K562 (cell line): ENCODE measurements around the gene ANO10. TPM values are rescaled to one million over a fixed set of nuclear protein-coding genes. Genes with fewer than 3 reads are reported as not detected.

Source experiments
- ATAC-seq: fragments of 200-7000 bp; cut with Tn5 transposase; 3 replicates; pipeline ENCODE4 v1.9.1; 2020; ENCODE audit warnings: moderate library complexity
- BruUV-seq: library from RNA; stranded (reverse); fragments of 400-500 nt; replicated peaks from 2 replicates; lab custom pipeline; 2021; lab: Mats Ljungman, UMichigan
- CTCF ChIA-PET: fragments of 300-600 bp; formaldehyde crosslinking; extraction: SDS; loops from one replicate; lab custom pipeline; 2021; ENCODE audit warnings: low intra/inter-chr PET ratio; lab: Yijun Ruan, JAX
- POLR2A ChIA-PET: fragments of 300-600, 350-650 bp; sonication (Branson Sonifier 250); formaldehyde crosslinking; extraction: SDS; loops from one replicate; lab custom pipeline; 2021; ENCODE audit warnings: antibody characterized with exemption, inconsistent platforms; lab: Yijun Ruan, JAX
- DNase-seq, 4 experiments: peaks; one replicate each; pipeline versions ENCODE4 v3.0.0 to v3.0.0-alpha.2; 2011 to 2018; ENCODE audit warnings: low spot score in 3 of 4, mixed read lengths in 3 of 4; ENCODE audit errors: extremely low read depth in 1 of 4
- FAIRE-seq: peaks from 2 replicates; lab custom pipeline; 2011; peaks lifted over from hg19 to GRCh38; lab: Jason Lieb, UNC
- H2AFZ ChIP-seq: 2 replicates; pipeline ENCODE4 v1.6.0; 2011; ENCODE audit warnings: low read depth, low read length, control low read depth, inconsistent platforms
- H3K27ac ChIP-seq: fragments of 200-600 bp; 3 replicates; pipeline ENCODE4 v1.8.0; 2011; ENCODE audit warnings: low read depth, mild to moderate bottlenecking, control low read depth, inconsistent platforms, low read length, moderate library complexity, mixed read lengths; ENCODE audit errors: extremely low read depth
- H3K27me3 ChIP-seq, 2 experiments: fragments of 300-600 bp in 1 of 2; 2 replicates in 1 of 2; 3 replicates in 1 of 2; pipeline versions ENCODE4 v1.6.0 to v1.8.0; 2011; ENCODE audit warnings: inconsistent platforms in 2 of 2, low read length in 2 of 2, mild to moderate bottlenecking in 1 of 2, mixed read lengths in 1 of 2, moderate library complexity in 1 of 2; ENCODE audit not compliant: control insufficient read depth in 2 of 2, insufficient read depth in 2 of 2
- H3K36me3 ChIP-seq: fragments of 300-600 bp; 3 replicates; pipeline ENCODE4 v1.8.0; 2011; ENCODE audit warnings: mild to moderate bottlenecking, low read length, inconsistent platforms; ENCODE audit not compliant: control insufficient read depth, insufficient read depth
- H3K4me1 ChIP-seq, 2 experiments: fragments of 200-600 bp in 1 of 2; replicated peaks in 1 of 2; 2 replicates in 1 of 2; 3 replicates in 1 of 2; pipeline versions ENCODE4 v1.5.1 to v1.8.0; 2011; ENCODE audit warnings: inconsistent platforms in 2 of 2, low read length in 2 of 2, mild to moderate bottlenecking in 1 of 2, mixed read lengths in 1 of 2, moderate library complexity in 1 of 2; ENCODE audit not compliant: control insufficient read depth in 2 of 2, insufficient read depth in 2 of 2
- H3K4me2 ChIP-seq: 2 replicates; pipeline ENCODE4 v1.6.1; 2011; ENCODE audit warnings: low read length, control low read depth, inconsistent platforms, mixed read lengths; ENCODE audit not compliant: insufficient read depth
- H3K4me3 ChIP-seq: fragments of 200-600 bp; sonication (generic), shearing (Covaris generic); 2 replicates; pipeline ENCODE4 v1.5.1; 2016; ENCODE audit warnings: control low read depth, inconsistent platforms
- H3K79me2 ChIP-seq: fragments of 200-600 bp; 3 replicates; pipeline ENCODE4 v1.8.0; 2011; ENCODE audit warnings: low read length, inconsistent platforms; ENCODE audit not compliant: control insufficient read depth, insufficient read depth
- H3K9ac ChIP-seq, 2 experiments: 2 replicates each; pipeline versions ENCODE4 v1.6.0 to v1.6.1; 2011; ENCODE audit warnings: low read depth in 2 of 2, low read length in 2 of 2, control low read depth in 1 of 2, inconsistent platforms in 1 of 2, mild to moderate bottlenecking in 1 of 2, mixed read lengths in 1 of 2; ENCODE audit not compliant: insufficient read depth in 1 of 2
- H3K9me1 ChIP-seq: one replicate; pipeline ENCODE4 v1.6.0; 2011; ENCODE audit warnings: inconsistent platforms, mild to moderate bottlenecking, low read length, moderate library complexity; ENCODE audit not compliant: control insufficient read depth, insufficient read depth
- H3K9me3 ChIP-seq: replicated peaks from 2 replicates; pipeline ENCODE4 v1.5.1; 2011; ENCODE audit warnings: low read depth, low read length, inconsistent platforms; ENCODE audit not compliant: control insufficient read depth, insufficient read depth
- H4K20me1 ChIP-seq: replicated peaks from 2 replicates; pipeline ENCODE4 v1.6.1; 2011; ENCODE audit warnings: low read length, inconsistent platforms, mixed read lengths; ENCODE audit not compliant: control insufficient read depth, insufficient read depth
- CBX2 ChIP-seq: fragments of 200-600 bp; sonication (generic); IDR thresholded peaks from one replicate; pipeline ENCODE4 v1.6.1; 2012; ENCODE audit warnings: mild to moderate bottlenecking, low read length, inconsistent platforms; ENCODE audit not compliant: insufficient read depth, poor library complexity, severe bottlenecking
- CREB1 ChIP-seq, 2 experiments: sonication (generic) in 1 of 2; formaldehyde crosslinking in 1 of 2; IDR thresholded peaks; 2 replicates each; pipeline versions ENCODE4 v1.6.1 to v1.8.0; 2012 to 2022; ENCODE audit warnings: inconsistent platforms in 1 of 2, mild to moderate bottlenecking in 1 of 2, missing genetic modification reagents in 1 of 2, moderate library complexity in 1 of 2
- CREM ChIP-seq: IDR thresholded peaks from 2 replicates; pipeline ENCODE4 v1.6.1; 2014; ENCODE audit warnings: antibody characterized with exemption, low read depth
- GATAD2A ChIP-seq: fragments of 450-650 bp; IDR thresholded peaks from 2 replicates; pipeline ENCODE4 v1.6.1; 2017
- ILK ChIP-seq: fragments of 450-650 bp; IDR thresholded peaks from 2 replicates; pipeline ENCODE4 v1.6.1; 2016; ENCODE audit warnings: missing genetic modification characterization, low read depth, mild to moderate bottlenecking, missing compliant biosample characterization, moderate library complexity, borderline replicate concordance
- PHB2 ChIP-seq: fragments of 450-650 bp; IDR thresholded peaks from 2 replicates; pipeline ENCODE4 v1.6.1; 2017; ENCODE audit warnings: low read depth
- WGBS: fragments of 100-300 bp; shearing (Covaris generic); methylation state at CpG from one replicate; pipeline ENCODE4 v1.1.6; 2016; ENCODE audit warnings: low coverage, mixed read lengths; ENCODE audit not compliant: insufficient coverage; ENCODE audit errors: missing lambda C conversion rate; 5-methylcytosine and 5-hydroxymethylcytosine counted together
- in situ Hi-C: fragments of 300-500 bp; cut with MboI; formaldehyde crosslinking; loops from 4 replicates; pipeline ENCODE4 v1.15.0; 2018; ENCODE audit warnings: inconsistent platforms, mixed read lengths
- intact Hi-C: fragments of 100-400 bp; cut with micrococcal nuclease; formaldehyde crosslinking; loops from 2 replicates; pipeline ENCODE4 v1.14.2; 2022
- polyA plus RNA-seq, 8 experiments: library from polyadenylated mRNA; depleted of rRNA in 4 of 8; stranded (reverse) in 5 of 8; unstranded in 3 of 8; fragments of >200 nt; fragmentation: Nextera tagmentation in 2 of 8; fragmentation: Illumina TruSeq in 1 of 8; extraction: Ambion mirVana in 2 of 8; extraction: Trizol in 1 of 8; gene quantifications; 2 replicates each; pipeline versions ENCODE4 v1.2.1 to v1.2.3, GENCODE V29; 2011 to 2014; ENCODE audit warnings: inconsistent platforms in 1 of 8, missing spikeins in 1 of 8
- total RNA-seq, 7 experiments: library from RNA; depleted of rRNA in 6 of 7; stranded (reverse); fragments of >200 nt in 6 of 7; fragmentation: Illumina TruSeq in 2 of 7; extraction: Trizol in 2 of 7; gene quantifications; 2 replicates each; pipeline versions ENCODE4 v1.2.1 to v1.2.3, GENCODE V29; 2011 to 2021; ENCODE audit warnings: low replicate concordance in 1 of 7
- TF ChIP-seq, protein P1 (sequence below): fragments of 250-450 bp; sonication (Bioruptor Pico); IDR thresholded peaks from 2 replicates; pipeline ENCODE4 v1.8.0; 2021; ENCODE audit warnings: mild to moderate bottlenecking, moderate library complexity
- TF ChIP-seq, protein P2 (sequence below), 2 experiments: fragments of 450-650 bp in 1 of 2; IDR thresholded peaks; 2 replicates each; pipeline ENCODE4 v1.6.1; 2011 to 2017; ENCODE audit warnings: low read depth in 2 of 2, antibody characterized with exemption in 1 of 2, borderline replicate concordance in 1 of 2, low read length in 1 of 2, mild to moderate bottlenecking in 1 of 2, mixed read lengths in 1 of 2; ENCODE audit not compliant: control insufficient read depth in 1 of 2
- TF ChIP-seq, protein P3 (sequence below): IDR thresholded peaks from 2 replicates; pipeline ENCODE4 v1.6.1; 2016; ENCODE audit warnings: missing genetic modification characterization, missing compliant biosample characterization

The ANO10 gene
- total and polyA plus RNA-seq, 9 of the 15 experiments (the other 6 are each of a cell fraction or from before 2014, with no cell fraction given): 6.4 to 46.0 (median 32.3) TPM

DNA sequence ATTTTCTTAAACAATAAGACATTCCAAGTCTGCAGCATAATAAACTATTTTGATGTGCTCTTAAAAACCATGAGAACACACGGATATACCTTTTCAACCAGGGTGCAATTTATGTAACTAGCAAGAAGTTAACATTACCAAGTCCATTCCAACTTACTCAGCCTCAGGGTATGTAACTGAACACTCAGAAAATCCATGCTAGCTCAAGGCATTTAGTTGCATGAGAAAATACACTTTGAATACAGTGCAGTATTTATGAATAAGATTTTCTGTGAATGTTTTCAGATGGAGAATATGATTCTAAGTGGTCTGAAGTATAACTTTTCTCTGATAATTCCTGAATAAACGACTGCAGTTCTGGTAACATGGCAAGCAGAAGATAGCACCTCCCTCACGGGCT, 211.2 kb downstream of the ANO10 start:
- Histone ChIP-seq H3K9ac (no peak overlapping the region), H3K4me3 (no peak overlapping the region), H3K27me3 (no peaks in the 10 kb centered on the region), H3K4me1 (peaks cover 0 to 10% of the 10 kb centered on the region in 2 experiments; a peak in 3 of 5 replicates), H3K79me2 (no peaks in the 10 kb centered on the region), H3K27ac (no peak overlapping the region), H2AFZ (no peak overlapping the region), H4K20me1 (no peaks in the 10 kb centered on the region), H3K4me2 (no peak overlapping the region), H3K36me3 (no peaks in the 10 kb centered on the region), H3K9me1 (no peaks in the 10 kb centered on the region), H3K9me3 (no peaks in the 10 kb centered on the region)
- intact Hi-C loops (no loop called here), in situ Hi-C loops (no loop called here)
- CTCF ChIA-PET: no interaction called here
- ATAC-seq (no peak), DNase-seq (no peak), FAIRE-seq (no peak)
- TF ChIP-seq CREM: no peak
- no peak for TF ChIP-seq PHB2
- no peak for TF ChIP-seq ILK (tag)
- TF ChIP-seq CREB1 (IDR thresholded peaks at IDR 0.05): no peak
- TF ChIP-seq CREB1 (CRISPR knock-in tag; IDR thresholded peaks at IDR 0.05): no peak
- TF ChIP-seq, protein P1, sequence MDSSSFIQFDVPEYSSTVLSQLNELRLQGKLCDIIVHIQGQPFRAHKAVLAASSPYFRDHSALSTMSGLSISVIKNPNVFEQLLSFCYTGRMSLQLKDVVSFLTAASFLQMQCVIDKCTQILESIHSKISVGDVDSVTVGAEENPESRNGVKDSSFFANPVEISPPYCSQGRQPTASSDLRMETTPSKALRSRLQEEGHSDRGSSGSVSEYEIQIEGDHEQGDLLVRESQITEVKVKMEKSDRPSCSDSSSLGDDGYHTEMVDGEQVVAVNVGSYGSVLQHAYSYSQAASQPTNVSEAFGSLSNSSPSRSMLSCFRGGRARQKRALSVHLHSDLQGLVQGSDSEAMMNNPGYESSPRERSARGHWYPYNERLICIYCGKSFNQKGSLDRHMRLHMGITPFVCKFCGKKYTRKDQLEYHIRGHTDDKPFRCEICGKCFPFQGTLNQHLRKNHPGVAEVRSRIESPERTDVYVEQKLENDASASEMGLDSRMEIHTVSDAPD (CRISPR knock-in tag): no peak
- TF ChIP-seq, protein P2, sequence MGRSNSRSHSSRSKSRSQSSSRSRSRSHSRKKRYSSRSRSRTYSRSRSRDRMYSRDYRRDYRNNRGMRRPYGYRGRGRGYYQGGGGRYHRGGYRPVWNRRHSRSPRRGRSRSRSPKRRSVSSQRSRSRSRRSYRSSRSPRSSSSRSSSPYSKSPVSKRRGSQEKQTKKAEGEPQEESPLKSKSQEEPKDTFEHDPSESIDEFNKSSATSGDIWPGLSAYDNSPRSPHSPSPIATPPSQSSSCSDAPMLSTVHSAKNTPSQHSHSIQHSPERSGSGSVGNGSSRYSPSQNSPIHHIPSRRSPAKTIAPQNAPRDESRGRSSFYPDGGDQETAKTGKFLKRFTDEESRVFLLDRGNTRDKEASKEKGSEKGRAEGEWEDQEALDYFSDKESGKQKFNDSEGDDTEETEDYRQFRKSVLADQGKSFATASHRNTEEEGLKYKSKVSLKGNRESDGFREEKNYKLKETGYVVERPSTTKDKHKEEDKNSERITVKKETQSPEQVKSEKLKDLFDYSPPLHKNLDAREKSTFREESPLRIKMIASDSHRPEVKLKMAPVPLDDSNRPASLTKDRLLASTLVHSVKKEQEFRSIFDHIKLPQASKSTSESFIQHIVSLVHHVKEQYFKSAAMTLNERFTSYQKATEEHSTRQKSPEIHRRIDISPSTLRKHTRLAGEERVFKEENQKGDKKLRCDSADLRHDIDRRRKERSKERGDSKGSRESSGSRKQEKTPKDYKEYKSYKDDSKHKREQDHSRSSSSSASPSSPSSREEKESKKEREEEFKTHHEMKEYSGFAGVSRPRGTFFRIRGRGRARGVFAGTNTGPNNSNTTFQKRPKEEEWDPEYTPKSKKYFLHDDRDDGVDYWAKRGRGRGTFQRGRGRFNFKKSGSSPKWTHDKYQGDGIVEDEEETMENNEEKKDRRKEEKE (IDR thresholded peaks at IDR 0.05; ENCODE audit: borderline replicate concordance in 1 of 2, control insufficient read depth in 1 of 2, low read depth in 2 of 2, low read length in 1 of 2): no peak
- no peak for TF ChIP-seq GATAD2A
- TF ChIP-seq, protein P3, sequence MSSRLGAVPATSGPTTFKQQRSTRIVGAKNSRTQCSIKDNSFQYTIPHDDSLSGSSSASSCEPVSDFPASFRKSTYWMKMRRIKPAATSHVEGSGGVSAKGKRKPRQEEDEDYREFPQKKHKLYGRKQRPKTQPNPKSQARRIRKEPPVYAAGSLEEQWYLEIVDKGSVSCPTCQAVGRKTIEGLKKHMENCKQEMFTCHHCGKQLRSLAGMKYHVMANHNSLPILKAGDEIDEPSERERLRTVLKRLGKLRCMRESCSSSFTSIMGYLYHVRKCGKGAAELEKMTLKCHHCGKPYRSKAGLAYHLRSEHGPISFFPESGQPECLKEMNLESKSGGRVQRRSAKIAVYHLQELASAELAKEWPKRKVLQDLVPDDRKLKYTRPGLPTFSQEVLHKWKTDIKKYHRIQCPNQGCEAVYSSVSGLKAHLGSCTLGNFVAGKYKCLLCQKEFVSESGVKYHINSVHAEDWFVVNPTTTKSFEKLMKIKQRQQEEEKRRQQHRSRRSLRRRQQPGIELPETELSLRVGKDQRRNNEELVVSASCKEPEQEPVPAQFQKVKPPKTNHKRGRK (tag): no peak
- TF ChIP-seq CBX2: no peak
- POLR2A ChIA-PET: interaction anchor here (1.2 kb wide), 1 partner anchor 21 kb away, joined by 4 read pairs; no protein-coding TSS in a partner anchor
- 30% methylated on average over 3 of the region's 3 CpGs for WGBS
- BruUV-seq: no TSS peak
